ENCODE results near the gene TAF11L8.
"Not testable (repeated sequence)": the region's sequence is repeated elsewhere in the genome, so short reads cannot be mapped to it uniquely, and the experiment has no call there.

The TAF11L8 gene

GRCh38 chr5:17590860-17591259 lies at the start of gene TAF11L8:
TSS of gene TAF11L8 (minus strand) at chr5:17590960.
- in situ Hi-C loops (cut with HindIII; ENCODE audit: low pct_ligation_motif_present, low pct_unique_long_range_greater_than_20kb, low sequenced_read_pairs) = not testable (repeated sequence)

GRCh38 chr5:17634160-17634559 lies 43.4 kb upstream of the TAF11L8 start, which contains the start of gene TAF11L14:
TSS of gene TAF11L14 (plus strand) at chr5:17634460.
- in situ Hi-C loops (cut with HindIII; ENCODE audit: low pct_ligation_motif_present, low pct_unique_long_range_greater_than_20kb, low sequenced_read_pairs) = no loop called here
- DNase-seq = no peak

More at GRCh38 chr5:17590860-17591259, at the start of gene TAF11L8:
- DNase-seq = not testable (repeated sequence)

GRCh38 chr5:17631788-17632187 lies 41.0 kb upstream of the TAF11L8 start, which contains the start of gene TAF11L13:
TSS of gene TAF11L13 (plus strand) at chr5:17632088.
- DNase-seq; in situ Hi-C loops (cut with HindIII; ENCODE audit: low pct_ligation_motif_present, low pct_unique_long_range_greater_than_20kb, low sequenced_read_pairs): not testable (repeated sequence)

- in situ Hi-C loops (cut with HindIII; ENCODE audit: low pct_ligation_motif_present, low pct_unique_long_range_greater_than_20kb, low sequenced_read_pairs) = no loop called here
- DNase-seq = no peak
These were observed 34.9 kb upstream of the TAF11L8 start for GRCh38 chr5:17625686-17626085.

- no peak for DNase-seq
- in situ Hi-C loops (cut with HindIII; ENCODE audit: low pct_ligation_motif_present, low pct_unique_long_range_greater_than_20kb, low sequenced_read_pairs) = no loop called here
These were observed 29.9 kb upstream of the TAF11L8 start for GRCh38 chr5:17620627-17621026.

- in situ Hi-C loops (cut with HindIII; ENCODE audit: low pct_ligation_motif_present, low pct_unique_long_range_greater_than_20kb, low sequenced_read_pairs) = no loop called here
- DNase-seq = no peak
These were observed 28.6 kb upstream of the TAF11L8 start for GRCh38 chr5:17619354-17619753.

- in situ Hi-C loops (cut with HindIII; ENCODE audit: low pct_ligation_motif_present, low pct_unique_long_range_greater_than_20kb, low sequenced_read_pairs) = no loop called here
- DNase-seq = no peak
These were observed 24.3 kb upstream of the TAF11L8 start for GRCh38 chr5:17614872-17615605.

- DNase-seq; in situ Hi-C loops (cut with HindIII; ENCODE audit: low pct_ligation_motif_present, low pct_unique_long_range_greater_than_20kb, low sequenced_read_pairs): not testable (repeated sequence)
These were observed 19.3 kb upstream of the TAF11L8 start, which contains the start of gene TAF11L12 for GRCh38 chr5:17610092-17610491. TSS of gene TAF11L12 (plus strand) at chr5:17610392.

GRCh38 chr5:17607461-17607860 lies 16.7 kb upstream of the TAF11L8 start:
- DNase-seq; in situ Hi-C loops (cut with HindIII; ENCODE audit: low pct_ligation_motif_present, low pct_unique_long_range_greater_than_20kb, low sequenced_read_pairs): not testable (repeated sequence)

- in situ Hi-C loops (cut with HindIII; ENCODE audit: low pct_ligation_motif_present, low pct_unique_long_range_greater_than_20kb, low sequenced_read_pairs) = no loop called here
- DNase-seq = no peak
These were observed 14.2 kb upstream of the TAF11L8 start for GRCh38 chr5:17604951-17605350.

GRCh38 chr5:17603880-17604279 lies 13.1 kb upstream of the TAF11L8 start, which contains the start of gene TAF11L11:
TSS of gene TAF11L11 (plus strand) at chr5:17604183.
- in situ Hi-C loops (cut with HindIII; ENCODE audit: low pct_ligation_motif_present, low pct_unique_long_range_greater_than_20kb, low sequenced_read_pairs); DNase-seq: not testable (repeated sequence)

- in situ Hi-C loops (cut with HindIII; ENCODE audit: low pct_ligation_motif_present, low pct_unique_long_range_greater_than_20kb, low sequenced_read_pairs); DNase-seq: not testable (repeated sequence)
These were observed 7.0 kb upstream of the TAF11L8 start, which contains the start of gene TAF11L10 for GRCh38 chr5:17597728-17598127. TSS of gene TAF11L10 (minus strand) at chr5:17597828.

GRCh38 chr5:17594255-17594654 lies 3.5 kb upstream of the TAF11L8 start, which contains the start of gene TAF11L9:
TSS of gene TAF11L9 (minus strand) at chr5:17594394.
- DNase-seq; in situ Hi-C loops (cut with HindIII; ENCODE audit: low pct_ligation_motif_present, low pct_unique_long_range_greater_than_20kb, low sequenced_read_pairs): not testable (repeated sequence)

- DNase-seq; in situ Hi-C loops (cut with HindIII; ENCODE audit: low pct_ligation_motif_present, low pct_unique_long_range_greater_than_20kb, low sequenced_read_pairs): not testable (repeated sequence)
These were observed 5.1 kb downstream of the TAF11L8 start, which contains the start of gene TAF11L7 for GRCh38 chr5:17585658-17586057. TSS of gene TAF11L7 (minus strand) at chr5:17585758.

Data from ACHN (cell line).